Stimulated activated naive B cell treated with anti-CD40 and anti-IgM and Interleukin-4, amounts not matched to agents 10 μg/mL and 1 μg/mL and 100 μg/mL, for 72 hours (primary cell): Measurements from ENCODE around the gene PRR33.

Source experiments
- ATAC-seq, 2 donors: fragments of 150-1000 bp; cut with Tn5 transposase; replicated peaks; 2 replicates each; pipeline ENCODE4 v1.10.0; 2021; ENCODE audit warnings: moderate library complexity in 1 of 2
- DNase-seq: peaks from one replicate; pipeline ENCODE4 v3.0.0; 2021
- H3K27ac Mint-ChIP-seq: one replicate; pipeline ENCODE4 v1.8.0; 2022; ENCODE audit warnings: mild to moderate bottlenecking, mixed read lengths
- H3K27me3 Mint-ChIP-seq, 2 donors: one replicate each; pipeline ENCODE4 v1.8.0; 2022; ENCODE audit warnings: mixed read lengths in 2 of 2
- H3K36me3 Mint-ChIP-seq, 2 donors: one replicate each; pipeline ENCODE4 v1.8.0; 2022; ENCODE audit warnings: mixed read lengths in 2 of 2, mild to moderate bottlenecking in 1 of 2
- H3K4me1 Mint-ChIP-seq, 2 donors: one replicate each; pipeline ENCODE4 v1.8.0; 2022; ENCODE audit warnings: mixed read lengths in 2 of 2, mild to moderate bottlenecking in 1 of 2
- H3K4me3 Mint-ChIP-seq, 2 donors: one replicate each; pipeline ENCODE4 v1.8.0; 2022; ENCODE audit warnings: mild to moderate bottlenecking in 2 of 2, mixed read lengths in 2 of 2, moderate library complexity in 1 of 2
- H3K9me3 Mint-ChIP-seq, 2 donors: one replicate each; pipeline ENCODE4 v1.8.0; 2022; ENCODE audit warnings: mixed read lengths in 2 of 2, mild to moderate bottlenecking in 1 of 2

The PRR33 gene

DNA sequence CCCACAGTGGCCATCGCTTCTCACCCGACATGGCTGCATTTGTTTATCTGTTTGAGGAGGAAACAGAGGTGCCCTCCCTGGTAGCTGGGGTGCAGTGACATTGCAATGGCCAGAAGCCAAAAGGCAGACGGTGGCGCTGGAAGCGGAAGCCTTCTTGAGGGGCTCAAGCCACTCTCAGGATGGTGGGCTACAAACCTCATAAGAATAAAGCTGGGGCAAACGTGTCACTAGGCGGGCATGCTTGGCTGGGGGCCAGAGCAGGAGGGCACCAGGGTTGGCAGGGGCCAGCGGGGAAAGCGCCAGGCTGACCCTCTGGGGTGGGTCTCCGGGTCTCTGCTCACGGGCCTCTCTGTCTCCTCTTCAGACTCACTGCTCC, 40.4 kb upstream of the PRR33 start:
- Mint-ChIP-seq H3K36me3 (peaks cover 0 to 2% of the 10 kb centered on the region in 2 donors), H3K4me3 (no peak overlapping the region), H3K9me3 (no peaks in the 10 kb centered on the region), H3K4me1 (peaks cover 2 to 4% of the 10 kb centered on the region in 2 donors), H3K27me3 (peaks cover 31 to 43% of the 10 kb centered on the region in 2 donors), H3K27ac (no peak overlapping the region)
- no peak for ATAC-seq
- no peak for DNase-seq

DNA sequence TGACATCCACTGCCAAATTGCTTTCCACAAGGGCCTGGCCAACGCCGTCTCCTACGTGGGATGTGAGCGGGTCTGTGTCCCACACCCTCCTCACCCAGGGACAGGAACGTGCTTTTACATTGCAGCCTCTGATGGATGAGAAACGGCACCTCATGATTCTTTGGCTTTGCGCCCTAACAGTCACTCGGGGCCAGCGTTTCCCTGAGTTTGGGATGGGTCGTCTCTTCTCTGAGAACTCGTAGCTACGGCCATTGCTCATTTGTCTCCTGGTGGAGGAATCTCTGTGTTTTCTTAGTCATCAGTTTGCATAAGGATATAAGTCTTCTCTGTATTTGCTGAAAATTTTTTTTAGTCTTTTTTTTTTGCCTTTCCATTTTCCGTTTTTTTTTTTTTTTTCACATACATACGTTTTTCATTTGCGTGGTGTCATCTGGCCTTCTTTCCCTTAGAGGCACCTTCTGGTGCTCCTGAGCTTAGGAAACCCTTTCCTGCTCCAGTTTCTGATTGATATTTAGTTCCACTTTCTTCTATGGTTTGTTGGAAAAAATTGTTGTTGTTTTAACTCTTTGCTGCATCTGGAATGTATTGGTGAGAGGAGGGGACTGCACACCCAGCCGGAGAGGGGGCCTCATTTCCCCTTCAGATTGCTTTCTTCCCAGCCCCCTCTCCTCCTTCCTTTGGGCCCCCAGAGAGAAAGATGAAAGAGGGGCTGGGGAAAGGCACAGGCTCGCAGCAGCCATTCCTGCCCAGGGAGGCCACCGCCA, 39.8 kb upstream of the PRR33 start:
- Mint-ChIP-seq H3K36me3 (peaks cover 0 to 2% of the 10 kb centered on the region in 2 donors), H3K27me3 (peaks cover 34 to 47% of the 10 kb centered on the region in 2 donors), H3K9me3 (no peaks in the 10 kb centered on the region), H3K4me3 (no peak overlapping the region), H3K27ac (no peak overlapping the region), H3K4me1 (peaks cover 4 to 7% of the 10 kb centered on the region in 2 donors)
- ATAC-seq (no peak), DNase-seq (no peak)

DNA sequence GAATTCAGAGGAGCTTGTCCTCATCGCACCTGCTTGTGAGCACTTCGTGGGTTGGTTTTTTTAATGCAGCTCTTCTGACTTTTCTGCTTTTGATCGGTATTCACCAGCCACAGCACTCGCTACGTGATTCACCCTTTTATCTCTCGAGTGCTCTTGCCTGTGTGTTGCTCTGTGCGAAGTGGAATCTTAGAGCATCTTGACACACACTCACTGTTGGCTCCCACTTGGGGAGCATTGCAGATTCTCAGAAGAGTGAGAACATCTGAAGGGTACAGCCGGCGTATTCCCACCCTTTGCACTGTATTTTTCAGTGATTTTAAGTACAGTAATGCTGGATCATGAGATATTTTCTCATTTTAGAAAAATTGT, 38.8 kb upstream of the PRR33 start:
- H3K27me3 Mint-ChIP-seq: peaks cover 38 to 58% of the 10 kb centered on the region in 2 donors
- H3K27ac Mint-ChIP-seq: no peak overlapping the region
- peaks cover 5 to 10% of the 10 kb centered on the region in 2 donors for H3K4me1 Mint-ChIP-seq
- no peaks in the 10 kb centered on the region for H3K9me3 Mint-ChIP-seq
- no peak for DNase-seq
- no peak for ATAC-seq
- peaks cover 0 to 2% of the 10 kb centered on the region in 2 donors for H3K36me3 Mint-ChIP-seq
- no peak overlapping the region for H3K4me3 Mint-ChIP-seq

DNA sequence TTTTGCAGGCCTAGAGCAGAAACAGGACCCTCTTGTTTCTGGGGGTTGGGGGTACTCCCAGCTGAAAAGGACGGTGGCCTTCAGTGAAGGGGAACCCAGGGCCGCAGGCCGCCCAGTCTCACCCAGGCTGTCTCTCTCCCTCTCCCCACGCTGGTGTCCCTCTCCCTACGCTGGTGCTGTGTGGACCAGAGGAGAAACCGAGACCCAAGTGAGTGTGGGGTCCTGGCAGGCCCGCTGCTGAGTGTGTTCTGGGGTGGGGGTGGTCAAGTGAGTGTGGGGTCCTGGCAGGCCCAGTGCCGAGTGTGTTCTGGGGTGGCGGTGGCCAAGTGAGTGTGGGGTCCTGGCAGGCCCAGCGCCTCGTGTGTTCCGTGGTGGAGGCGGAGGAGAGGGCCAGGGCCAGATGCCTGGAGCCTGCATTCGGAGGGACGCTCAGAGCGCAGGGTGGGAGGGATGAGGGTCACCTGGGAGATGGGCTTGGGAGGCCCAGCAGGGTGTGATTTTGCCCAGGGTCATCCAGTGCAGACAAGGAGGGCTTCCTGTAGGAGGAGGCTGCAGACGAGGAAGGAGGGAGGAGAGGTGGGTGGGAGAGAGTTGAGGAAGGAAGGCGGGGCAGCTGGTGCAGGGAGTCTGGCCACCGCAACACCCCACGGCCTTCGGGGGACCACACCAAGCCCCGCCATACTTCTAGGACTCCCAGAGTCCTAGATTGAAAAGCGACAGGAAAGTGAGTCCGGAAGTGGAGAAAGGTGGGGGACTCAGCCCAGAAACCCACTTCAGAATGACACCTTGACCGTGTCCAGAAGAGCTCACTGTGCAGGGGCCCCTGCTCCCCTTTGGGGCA, 38.1 kb upstream of the PRR33 start:
- no peak overlapping the region for H3K4me3 Mint-ChIP-seq
- no peak for DNase-seq
- no peak overlapping the region for H3K27ac Mint-ChIP-seq
- H3K9me3 Mint-ChIP-seq: no peaks in the 10 kb centered on the region
- ATAC-seq: no peak
- H3K36me3 Mint-ChIP-seq: peaks cover 0 to 2% of the 10 kb centered on the region in 2 donors
- peaks cover 38 to 58% of the 10 kb centered on the region in 2 donors for H3K27me3 Mint-ChIP-seq
- H3K4me1 Mint-ChIP-seq: peaks cover 5 to 10% of the 10 kb centered on the region in 2 donors

DNA sequence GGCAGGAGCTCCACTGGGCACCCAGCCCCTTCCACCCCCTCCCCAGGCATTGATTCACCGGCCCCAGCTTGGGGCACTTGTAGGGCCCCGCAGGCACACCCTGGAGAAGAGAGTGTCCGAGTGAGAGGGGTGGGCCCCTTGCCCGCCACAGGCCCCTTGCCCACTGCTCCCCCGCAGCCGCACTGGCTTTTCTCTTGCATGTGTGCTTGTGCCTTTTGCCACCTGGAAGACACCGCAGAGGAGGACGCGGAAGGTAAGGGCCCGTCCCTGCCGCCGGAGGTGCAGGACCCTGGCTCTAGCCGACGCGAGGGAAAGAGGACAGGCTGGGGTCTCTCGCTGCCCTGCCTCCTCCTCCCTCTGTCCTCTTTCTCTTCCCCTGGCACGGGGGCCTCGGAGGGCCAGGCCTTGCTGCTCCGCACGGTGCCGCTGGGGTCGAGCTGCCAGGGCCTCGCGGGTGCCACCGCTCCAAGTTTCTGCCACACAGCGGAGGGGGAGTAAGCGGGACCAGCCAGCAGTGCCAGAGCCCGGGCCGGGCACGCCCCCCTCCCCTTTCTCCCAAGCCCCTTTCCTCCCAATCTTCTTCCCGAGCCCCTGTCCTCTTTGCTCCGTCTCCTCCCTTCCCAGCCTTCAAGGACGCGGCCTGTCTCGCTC, 37.3 kb upstream of the PRR33 start:
- DNase-seq: no peak
- Mint-ChIP-seq H3K27me3 (peaks cover 36 to 59% of the 10 kb centered on the region in 2 donors), H3K36me3 (peaks cover 0 to 2% of the 10 kb centered on the region in 2 donors), H3K4me3 (no peak overlapping the region), H3K9me3 (no peaks in the 10 kb centered on the region), H3K27ac (no peak overlapping the region), H3K4me1 (peaks cover 5 to 10% of the 10 kb centered on the region in 2 donors)
- ATAC-seq: no peak

DNA sequence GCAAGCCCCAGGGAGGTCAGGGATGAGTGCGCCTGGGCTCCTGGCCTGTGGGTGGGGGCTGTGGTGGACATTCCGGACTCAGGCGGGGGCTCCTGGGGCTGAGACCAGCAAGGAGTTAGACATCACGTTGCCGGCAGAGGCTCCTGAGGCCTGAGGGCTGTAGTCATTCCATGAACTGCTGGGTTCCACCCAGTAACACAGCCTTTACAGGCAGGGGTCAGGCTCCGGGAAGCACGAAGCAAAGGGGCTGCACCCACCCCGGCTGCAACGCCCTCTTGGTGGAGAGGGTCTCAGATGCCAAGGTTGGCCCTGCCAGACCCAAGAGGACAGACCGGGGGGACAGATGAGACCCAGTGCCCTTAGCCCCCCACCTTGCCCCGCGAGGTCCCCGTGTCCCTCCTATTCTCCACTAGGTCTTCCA, 36.8 kb upstream of the PRR33 start:
- ATAC-seq: no peak
- Mint-ChIP-seq H3K4me1 (peaks cover 8 to 10% of the 10 kb centered on the region in 2 donors), H3K9me3 (no peaks in the 10 kb centered on the region), H3K27ac (no peak overlapping the region), H3K36me3 (no peaks in the 10 kb centered on the region), H3K4me3 (no peak overlapping the region), H3K27me3 (peaks cover 39 to 60% of the 10 kb centered on the region in 2 donors)
- DNase-seq: no peak

DNA sequence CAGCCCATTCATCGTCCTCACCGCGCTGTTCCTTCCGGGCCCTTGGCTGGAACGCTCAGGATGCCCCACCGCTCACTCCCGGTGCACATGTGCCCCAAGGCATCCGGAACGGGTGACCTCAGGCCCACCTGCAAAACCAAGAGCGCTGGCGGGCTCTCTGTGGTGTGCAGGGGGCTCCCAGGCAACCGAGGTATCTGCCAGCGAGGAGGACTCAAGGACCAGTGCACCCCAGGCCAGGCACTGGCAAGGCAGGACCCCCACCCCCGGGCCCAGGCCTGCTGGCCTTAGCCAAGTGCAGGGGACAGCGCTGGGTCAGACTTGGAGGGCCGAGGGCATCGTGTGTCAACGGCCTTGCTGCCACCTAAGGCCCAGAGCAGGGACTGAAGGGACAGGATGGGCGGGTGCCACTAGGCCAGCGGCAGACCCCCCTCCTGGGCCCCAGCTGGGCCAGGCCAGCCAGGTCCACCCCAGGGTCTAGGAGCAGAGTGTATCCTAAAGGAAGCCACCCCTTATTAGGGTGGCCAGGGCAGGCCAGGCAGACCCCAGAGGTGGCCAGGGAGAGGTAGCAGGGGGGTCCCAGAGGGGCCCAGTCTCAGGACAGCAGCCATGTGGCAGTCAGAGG, 36.3 kb upstream of the PRR33 start:
- peaks cover 34 to 60% of the 10 kb centered on the region in 2 donors for H3K27me3 Mint-ChIP-seq
- ATAC-seq (no peak), DNase-seq (no peak)
- H3K36me3 Mint-ChIP-seq: no peaks in the 10 kb centered on the region
- H3K9me3 Mint-ChIP-seq: no peaks in the 10 kb centered on the region
- H3K4me3 Mint-ChIP-seq: no peak overlapping the region
- H3K27ac Mint-ChIP-seq: no peak overlapping the region
- peaks cover 8 to 10% of the 10 kb centered on the region in 2 donors for H3K4me1 Mint-ChIP-seq

DNA sequence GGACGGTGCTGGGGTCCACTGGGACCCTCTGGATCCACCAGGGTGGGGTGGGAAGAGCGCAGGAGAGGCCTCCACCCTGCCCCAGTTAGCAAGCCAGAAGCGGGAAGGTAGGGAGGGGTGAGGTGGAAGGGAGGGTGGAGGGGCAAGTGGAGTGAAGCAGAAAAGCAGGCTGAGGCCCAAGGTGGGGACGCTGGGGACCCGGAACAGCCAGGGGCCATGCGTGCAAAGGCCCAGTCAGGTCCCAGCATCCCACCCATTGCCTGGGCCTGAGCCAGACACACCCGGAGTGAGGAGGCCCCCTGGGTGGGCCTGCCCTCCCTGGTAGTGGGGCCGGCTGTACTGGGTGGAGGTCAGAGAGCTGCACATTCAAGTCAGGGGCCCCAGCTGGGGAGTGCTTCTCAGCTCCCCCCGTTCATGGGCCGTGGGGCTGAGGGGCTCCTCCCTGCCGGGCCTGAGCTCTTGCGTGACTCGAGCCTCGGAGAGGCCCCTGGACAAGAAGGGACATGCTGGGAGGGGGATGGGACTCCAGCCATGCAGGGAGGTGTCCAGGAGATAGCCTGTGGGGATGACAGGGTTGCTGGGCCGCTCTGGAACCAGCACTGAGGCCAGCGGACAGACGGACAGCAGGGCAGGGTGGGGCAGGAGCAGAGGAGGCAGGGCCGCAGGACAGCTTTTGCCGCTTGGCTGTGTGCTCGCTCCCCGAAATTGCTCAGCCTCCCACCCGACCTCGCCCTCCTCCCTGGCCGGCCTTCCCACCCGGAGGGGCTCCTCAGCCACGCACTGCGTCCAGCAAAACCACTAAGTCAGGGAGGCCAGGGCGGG, 35.5 kb upstream of the PRR33 start:
- peaks cover 9 to 14% of the 10 kb centered on the region in 2 donors for H3K4me1 Mint-ChIP-seq

DNA sequence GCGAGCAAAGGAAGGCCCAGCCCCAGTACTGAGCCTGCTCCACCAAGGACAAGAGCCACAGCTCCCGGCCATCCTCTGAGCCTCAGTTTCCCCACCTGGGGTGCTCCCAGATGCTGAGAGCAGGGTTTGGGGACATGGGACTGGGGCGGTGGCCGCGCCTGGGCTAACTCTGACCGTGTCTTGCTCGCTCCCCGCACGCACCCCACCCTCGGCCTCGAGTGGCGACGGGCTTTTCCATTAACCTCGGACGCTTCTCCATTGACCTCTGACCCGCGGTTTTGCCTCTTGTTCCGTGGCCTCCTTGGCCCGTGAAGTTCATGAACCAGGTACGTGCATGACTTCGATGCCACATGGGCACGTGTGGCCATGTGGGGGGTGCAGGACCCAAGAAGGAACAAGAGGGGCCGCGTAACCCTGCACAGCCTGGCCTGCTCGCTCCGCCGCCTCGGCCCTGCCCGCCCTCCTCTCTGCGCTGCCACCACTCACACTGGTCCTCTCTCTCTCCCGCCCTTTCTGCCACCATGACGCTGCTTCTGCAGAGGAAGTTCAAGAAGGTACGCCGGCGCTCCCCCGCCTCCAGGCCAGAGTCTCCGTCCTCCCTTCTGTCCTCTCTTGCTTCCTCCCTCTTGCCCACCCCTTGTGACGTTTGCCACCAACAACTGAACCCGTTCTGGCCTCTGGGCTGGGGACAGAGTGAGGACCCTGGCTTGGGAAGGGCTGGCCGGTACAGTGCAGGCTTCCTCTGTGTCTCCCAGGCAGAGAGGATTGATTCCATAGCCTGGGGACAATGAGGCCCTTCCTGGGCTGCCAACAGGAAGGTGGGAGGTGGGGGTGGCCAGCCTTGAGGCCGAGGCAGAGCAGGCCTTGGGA, 34.7 kb upstream of the PRR33 start:
- DNase-seq (no peak), ATAC-seq (peak in 1 of 2 donors; percentile 41)
- H3K36me3 Mint-ChIP-seq: no peaks in the 10 kb centered on the region
- H3K9me3 Mint-ChIP-seq: no peaks in the 10 kb centered on the region
- no peak overlapping the region for H3K4me3 Mint-ChIP-seq
- no peak overlapping the region for H3K27ac Mint-ChIP-seq
- H3K27me3 Mint-ChIP-seq: peaks cover 26 to 62% of the 10 kb centered on the region in 2 donors
- peaks cover 7 to 9% of the 10 kb centered on the region in 2 donors for H3K4me1 Mint-ChIP-seq

More for the DNA sequence above, 35.5 kb upstream of the PRR33 start:
- Mint-ChIP-seq H3K27me3 (peaks cover 32 to 61% of the 10 kb centered on the region in 2 donors), H3K36me3 (no peaks in the 10 kb centered on the region), H3K27ac (no peak overlapping the region), H3K9me3 (no peaks in the 10 kb centered on the region), H3K4me3 (no peak overlapping the region)
- no peak for ATAC-seq
- no peak for DNase-seq

DNA sequence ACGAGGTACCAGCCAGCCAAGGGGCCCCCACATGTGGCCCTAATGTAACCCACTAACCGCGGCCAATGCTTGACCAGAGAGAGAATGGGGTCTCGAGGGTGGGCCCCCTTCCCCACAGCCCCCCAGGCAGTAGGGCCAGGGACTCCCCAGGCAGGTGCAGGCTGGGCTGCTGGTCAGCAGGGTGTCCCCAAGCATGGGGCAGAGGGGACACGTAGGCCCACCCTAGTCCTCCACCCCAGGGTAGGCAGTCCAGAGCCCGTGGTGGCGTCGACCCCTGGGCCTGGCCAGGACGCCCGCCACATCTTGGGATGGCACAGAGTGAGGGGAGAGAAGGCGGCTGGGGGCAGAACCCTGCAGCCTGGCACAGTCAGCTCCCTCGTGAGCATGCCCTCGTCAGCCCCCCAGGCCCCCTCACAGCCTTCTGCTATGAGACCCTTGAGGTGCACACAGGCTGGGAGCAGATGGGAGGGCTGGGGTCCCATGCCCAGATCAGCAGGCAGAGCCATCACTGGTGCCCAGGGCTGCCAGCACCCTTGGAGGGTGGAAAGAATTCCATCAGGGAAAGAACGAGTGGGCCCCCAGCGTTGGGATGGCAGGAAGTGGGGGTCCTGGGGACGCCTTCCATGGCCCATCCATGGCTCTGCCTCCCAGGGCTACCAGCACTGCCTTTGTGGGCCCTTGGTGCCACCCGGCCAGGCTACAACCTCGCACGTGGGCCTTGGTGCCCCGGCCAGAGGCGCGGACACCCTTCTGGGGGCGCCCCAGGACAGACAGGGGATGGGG, 33.9 kb upstream of the PRR33 start:
- no peak overlapping the region for H3K4me3 Mint-ChIP-seq
- H3K9me3 Mint-ChIP-seq: no peaks in the 10 kb centered on the region
- no peak overlapping the region for H3K27ac Mint-ChIP-seq

DNA sequence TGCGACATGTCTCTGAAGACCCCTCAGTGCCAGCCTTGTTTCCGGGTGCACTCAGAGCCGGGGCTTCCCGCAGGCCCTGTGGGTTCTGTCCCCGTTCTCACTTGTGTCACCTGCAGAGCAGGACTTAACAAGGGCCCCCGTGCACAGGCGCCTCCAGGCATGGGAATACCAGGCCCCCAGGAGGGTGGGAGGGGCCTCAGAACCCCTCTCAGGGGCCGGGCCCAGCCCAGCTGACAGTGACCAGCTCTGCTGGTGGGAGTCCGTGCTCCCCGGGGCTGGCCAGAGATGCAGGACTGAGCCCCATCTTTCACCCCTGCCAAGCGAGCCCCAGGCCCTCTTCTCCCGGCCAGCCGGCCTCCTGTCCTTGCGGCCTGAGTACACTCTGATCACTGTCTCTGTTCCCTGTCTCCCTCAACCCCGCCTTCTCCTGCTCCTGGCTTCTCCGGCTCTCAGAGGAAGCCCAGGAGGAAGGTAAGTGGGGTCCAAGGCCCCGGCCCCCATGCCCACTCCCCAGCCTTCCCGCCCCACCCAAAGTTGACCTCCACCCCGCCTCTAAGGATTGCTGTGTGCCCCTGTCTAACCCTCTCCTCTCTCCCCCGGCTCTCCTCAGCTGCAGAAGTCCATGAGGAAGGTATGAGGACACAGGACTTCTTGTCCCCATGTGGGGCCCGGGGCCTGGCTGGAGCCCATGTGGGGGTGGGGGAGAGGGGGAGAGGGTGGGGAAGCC, 33.1 kb upstream of the PRR33 start:
- Mint-ChIP-seq H3K9me3 (no peaks in the 10 kb centered on the region), H3K36me3 (no peaks in the 10 kb centered on the region), H3K27ac (no peak overlapping the region), H3K4me1 (peaks cover 7 to 9% of the 10 kb centered on the region in 2 donors), H3K27me3 (peaks cover 24 to 57% of the 10 kb centered on the region in 2 donors), H3K4me3 (no peak overlapping the region)
- no peak for ATAC-seq
- no peak for DNase-seq

More for the DNA sequence above, 33.9 kb upstream of the PRR33 start:
- ATAC-seq (no peak), DNase-seq (no peak)
- Mint-ChIP-seq H3K4me1 (peaks cover 7 to 9% of the 10 kb centered on the region in 2 donors), H3K27me3 (peaks cover 25 to 60% of the 10 kb centered on the region in 2 donors), H3K36me3 (no peaks in the 10 kb centered on the region)

DNA sequence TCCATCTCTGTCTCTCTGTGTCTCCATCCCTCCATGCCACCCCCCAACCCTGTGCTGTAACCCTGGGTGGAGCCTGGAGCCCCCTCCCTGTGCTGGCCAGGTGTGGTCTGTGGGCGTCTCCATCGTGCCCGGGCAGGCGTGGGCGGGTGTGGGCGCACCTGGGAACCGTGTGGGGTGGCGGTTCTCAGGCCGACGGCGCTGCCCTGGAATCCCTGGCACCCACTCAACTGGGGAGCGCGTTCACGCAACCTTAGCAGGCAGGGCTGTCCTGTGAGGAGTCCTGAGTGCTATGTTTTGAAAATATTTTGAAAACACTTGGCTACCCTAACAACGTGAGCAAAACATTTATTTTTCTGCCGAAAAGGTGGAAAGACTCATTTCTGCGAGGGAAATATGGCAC, 32.5 kb upstream of the PRR33 start:
- ATAC-seq (no peak), DNase-seq (no peak)
- no peak overlapping the region for H3K27ac Mint-ChIP-seq
- H3K4me3 Mint-ChIP-seq: no peak overlapping the region
- H3K9me3 Mint-ChIP-seq: no peaks in the 10 kb centered on the region
- no peaks in the 10 kb centered on the region for H3K36me3 Mint-ChIP-seq
- H3K27me3 Mint-ChIP-seq: peaks cover 18 to 56% of the 10 kb centered on the region in 2 donors
- peaks cover 9 to 14% of the 10 kb centered on the region in 2 donors for H3K4me1 Mint-ChIP-seq
